NCI-H69 (cell line): ENCODE measurements around the gene FOXF2.

Experiments used
- DNase-seq: peaks from one replicate; lab custom pipeline; 2025; lab: John Stamatoyannopoulos, UW

FOXF2 gene

GRCh38 chr6:1390946-1391799 lies 1.8 kb downstream of the FOXF2 start:
- no peak for DNase-seq

DNA sequence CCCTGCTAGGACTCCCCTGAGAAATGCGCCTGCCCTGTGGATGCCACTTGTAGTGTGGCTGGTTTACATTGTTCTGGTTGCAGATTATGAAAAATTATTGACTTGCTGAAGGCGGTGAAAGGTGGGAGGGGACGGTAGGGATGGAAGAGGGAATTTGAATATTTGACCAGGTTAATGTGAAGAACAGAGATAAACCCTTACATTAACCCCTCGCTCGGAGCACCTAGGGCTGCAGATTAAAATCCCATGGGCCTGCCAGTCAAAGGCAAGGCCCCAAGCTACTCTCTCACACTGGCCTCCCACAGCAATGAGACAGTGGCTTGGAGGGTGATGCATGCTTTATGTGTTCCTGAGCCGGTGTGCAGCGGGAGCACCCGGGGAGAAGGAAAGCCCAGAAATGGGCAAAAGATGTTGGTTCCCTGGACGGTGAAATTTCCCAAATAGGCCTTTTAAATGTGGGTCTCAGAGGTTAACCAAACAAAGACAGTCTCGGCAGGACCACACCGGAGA lies 2.5 kb downstream of the FOXF2 start:
- DNase-seq = no peak

DNA sequence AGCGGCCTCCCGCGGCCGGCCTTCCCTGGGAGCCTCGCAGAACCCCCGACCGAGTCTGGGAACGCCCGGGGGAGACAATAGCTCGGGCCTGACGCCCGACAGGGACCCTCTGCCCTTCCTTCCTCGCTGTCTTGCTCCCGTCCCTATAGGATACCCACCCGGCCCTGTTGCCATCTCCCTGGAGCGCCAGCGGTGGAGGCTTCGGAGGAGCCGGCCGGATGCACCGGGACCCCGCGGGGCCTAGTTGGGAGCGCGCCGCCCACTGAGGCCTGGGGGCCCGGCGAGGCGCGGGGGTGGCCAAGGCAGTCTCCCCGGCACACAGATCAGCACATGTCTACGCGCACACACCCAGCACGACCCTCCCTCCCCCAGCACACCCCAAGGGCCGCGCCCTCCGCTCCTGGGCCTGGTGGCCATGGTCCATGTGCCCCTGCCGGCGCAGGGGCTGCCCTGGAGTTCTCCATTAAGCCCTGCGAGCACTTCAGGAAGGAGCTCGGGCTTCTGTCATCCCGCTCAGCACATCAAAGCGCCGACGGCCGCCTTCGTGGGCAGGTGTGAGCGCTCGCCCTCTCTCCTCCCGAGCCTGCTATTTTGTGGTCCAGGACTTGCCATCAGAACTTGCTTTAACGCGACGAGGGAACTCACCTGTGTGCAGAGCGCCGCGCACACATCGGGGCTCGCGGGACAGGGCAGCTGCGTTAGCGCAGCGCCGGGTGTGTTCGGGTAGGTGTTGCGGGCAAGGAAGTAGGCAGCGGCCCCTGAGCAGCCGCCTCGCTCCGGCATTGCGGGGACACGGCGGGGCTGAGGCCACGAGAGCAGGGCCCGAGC lies 3.7 kb downstream of the FOXF2 start:
- DNase-seq = no peak

DNA sequence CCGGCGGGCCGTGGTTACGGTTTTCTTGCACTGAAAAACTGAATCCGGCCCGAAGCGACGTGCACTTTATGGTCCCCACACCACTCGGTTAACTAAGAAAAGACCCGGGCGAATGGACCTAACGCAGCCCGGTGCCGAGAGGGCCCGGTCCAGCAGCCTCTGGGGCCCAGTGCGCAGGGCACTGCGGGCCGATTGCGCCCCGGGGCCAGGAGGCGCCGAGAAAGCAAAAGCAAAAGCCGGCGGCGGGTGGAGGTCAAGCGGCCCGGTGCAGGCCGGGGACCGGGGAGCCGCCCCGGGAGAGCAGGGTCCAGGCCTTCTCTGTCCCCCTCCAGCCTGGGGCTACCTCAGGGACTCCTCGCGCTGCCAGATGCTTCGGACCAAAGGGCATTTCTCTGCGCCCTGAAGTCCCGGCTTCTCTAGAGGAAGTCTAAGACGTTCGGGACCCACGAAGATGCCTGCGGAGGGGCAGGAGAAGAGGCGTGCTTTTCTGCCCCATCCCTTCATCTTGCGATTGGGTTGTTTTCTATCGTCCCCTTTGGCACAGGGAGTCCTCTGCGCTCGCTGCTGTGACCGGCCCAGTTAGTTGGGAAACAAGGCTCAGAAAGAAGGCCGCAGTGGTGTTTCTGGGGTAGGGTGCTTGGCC lies 4.4 kb downstream of the FOXF2 start:
- no peak for DNase-seq

DNA sequence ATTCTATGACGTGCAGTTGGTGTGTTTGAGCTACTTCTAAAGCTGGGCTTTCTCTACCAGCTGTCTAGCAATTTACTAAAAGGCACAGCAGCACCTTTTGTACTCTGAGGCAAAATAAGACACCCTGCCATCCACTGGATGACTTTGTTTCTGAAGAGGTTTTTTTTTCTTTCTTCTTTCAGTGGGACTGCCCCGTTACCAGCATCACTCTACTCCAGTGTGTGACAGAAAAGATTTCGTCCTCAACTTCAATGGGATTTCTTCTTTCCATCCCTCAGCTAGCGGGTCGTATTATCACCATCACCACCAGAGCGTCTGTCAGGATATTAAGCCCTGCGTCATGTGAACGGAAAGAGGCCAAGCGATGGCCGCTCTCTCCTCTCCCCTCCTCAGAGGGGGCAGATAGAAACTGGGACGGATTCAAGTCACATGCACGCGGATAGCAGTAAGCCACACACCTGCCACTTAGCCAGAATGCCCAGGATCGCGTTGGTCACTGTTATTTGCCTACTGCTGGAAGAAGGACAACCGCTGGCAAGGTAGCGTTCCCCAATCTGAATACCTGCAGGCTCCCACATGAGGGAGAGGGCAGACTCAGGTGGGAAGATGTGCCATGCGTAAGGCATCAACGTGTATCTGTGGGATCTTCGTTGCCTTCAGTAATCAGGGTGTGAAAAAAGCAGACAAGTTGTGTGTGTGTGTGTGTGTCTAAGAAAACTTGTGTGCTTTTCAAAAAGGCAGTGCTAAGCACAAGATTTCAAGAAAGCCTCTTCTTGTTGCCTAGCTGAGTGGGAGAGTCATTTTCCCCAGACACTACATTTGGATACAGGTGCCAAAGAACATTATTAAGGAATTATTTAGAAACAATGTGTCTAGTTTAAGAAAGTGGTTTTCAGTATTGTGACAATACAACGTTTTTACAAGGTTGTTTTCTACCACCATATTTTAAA lies 5.4 kb downstream of the FOXF2 start:
- no peak for DNase-seq

DNA sequence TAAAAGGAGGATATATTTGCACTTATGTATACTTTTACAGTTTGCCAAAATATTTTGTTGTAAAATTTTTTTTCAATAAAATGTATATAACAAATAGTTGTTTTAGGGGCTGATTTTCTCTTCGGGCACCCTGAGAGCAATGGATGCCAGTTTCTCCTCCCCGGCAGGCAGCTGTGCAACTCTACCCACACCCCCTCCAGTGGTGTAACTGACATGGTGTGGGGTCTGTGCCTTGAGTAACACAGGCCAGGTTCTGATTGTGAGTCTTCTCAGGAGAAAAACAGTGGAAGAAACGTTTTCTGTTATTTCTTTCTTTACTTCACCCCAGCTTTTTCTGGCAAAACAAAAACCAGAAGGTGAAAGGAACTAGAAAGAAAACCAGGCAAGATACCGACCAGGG lies 6.1 kb downstream of the FOXF2 start:
- DNase-seq = no peak

GRCh38 chr6:1395941-1396908 lies 6.8 kb downstream of the FOXF2 start:
- DNase-seq = no peak

GRCh38 chr6:1396952-1397868 lies 7.8 kb downstream of the FOXF2 start:
- peak; percentile 72 for DNase-seq

- DNase-seq = no peak
These were observed 9.9 kb downstream of the FOXF2 start for GRCh38 chr6:1399085-1399780.

DNA sequence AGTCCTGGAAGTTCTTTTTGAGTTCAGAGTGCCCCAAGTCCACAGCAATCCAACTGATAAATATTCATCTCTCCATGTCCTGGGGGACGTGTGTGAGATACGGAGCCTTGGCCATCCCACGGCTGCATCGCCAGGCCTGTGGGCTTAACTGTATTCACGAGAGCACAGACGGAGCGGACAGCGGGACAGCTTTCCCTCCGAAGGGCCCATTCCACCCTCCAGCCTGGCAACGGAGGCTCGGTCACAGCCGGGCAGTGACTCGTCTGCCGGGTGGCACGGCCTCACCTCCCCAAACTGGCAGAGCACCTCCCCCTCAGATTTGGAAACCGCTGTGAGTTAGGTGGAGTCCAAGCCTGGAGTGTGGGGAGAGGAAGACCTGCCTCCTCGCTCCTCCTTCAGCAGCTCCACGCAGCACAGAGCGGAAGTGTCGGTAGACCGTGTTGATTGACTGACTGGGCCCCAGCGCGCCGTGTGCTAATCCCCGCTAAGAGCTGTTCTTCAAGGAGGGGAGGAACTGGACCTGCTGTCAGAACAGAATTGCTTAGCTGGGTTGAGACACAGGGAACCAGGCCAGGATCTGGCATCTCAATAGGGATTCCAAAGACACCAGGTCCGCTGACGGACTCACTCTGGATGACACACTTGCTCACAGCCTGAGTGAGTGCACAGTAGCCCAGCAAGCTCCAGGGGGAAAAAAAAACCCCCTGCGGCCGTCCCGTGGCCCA lies 10.9 kb downstream of the FOXF2 start:
- DNase-seq = no peak

DNA sequence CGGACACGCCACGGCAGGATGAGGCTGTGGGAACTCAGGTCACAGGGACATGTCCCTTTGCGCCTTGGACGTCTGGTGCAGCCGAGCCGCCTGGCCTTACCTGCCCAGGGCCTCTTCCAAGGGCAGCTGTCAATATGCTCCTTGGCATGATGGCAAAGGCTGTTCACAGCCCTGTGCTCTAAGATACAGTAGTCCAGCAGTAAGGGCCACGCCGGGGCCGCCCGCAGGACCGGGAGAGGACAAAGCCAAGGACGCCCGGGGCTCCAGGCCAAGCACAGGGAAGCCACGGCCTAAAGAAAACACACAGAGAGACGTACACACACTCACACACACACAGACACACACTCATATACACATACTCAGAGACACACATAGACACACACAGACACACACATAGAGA lies 13.0 kb downstream of the FOXF2 start:
- DNase-seq = no peak

GRCh38 chr6:1402868-1403267 lies 13.5 kb downstream of the FOXF2 start:
- no peak for DNase-seq

DNA sequence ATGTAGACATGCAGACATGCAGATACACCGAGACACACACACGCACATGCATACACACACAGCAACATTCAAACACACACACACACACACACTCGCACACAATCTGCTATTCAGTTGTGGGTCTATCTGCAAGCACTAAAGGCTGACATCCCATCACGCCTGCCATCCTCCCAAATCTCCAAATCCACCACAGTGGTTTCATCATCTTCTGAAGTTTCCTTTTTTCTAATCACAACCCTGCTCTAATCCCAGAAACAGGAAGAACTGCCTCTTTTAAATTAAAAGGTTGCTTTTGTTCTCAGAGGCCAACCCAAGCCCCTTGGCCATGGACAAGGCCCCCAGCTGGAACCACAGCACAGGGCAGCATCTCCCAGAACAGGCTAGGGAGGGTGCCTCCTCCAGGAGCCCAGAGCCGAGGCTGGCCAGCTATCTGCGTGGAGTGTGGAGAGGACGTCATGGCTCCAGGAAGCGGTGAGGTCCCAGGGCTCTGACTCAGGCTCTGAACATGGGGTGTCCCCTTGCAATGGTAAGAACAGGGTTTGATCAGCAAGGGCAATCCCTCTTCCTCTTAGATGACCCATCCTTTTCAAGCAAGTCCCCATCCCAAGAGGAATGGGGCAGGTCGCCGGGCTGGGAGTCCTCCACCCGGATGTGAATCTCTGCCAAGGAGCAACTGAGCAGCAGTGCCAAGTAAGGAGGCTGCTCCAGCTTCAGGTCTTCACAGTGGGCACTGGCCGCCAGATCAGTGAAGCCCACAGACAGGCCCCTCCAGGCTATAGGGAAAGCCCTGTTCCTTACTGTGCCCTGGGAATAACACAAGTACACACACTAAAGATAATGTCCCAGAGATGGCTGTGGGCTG lies 14.7 kb downstream of the FOXF2 start:
- DNase-seq = no peak

DNA sequence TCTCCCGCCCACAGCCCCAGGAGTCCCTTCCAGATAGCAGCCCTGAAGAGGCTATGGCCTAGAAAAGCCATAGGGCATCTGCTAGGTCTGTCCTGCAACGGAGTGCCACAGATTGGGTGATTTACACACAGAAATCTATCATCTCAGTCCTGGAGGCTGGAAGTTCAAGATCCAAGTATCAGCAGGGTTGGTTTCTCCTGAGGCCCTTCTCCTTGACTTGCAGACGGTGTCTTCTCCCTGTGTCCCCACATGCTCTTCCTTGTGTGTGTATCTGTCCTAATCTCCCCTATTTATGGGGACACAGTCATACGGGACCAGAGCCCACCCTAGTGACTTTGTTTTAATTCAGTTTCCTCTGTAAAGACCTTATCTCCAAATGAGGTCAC lies 15.3 kb downstream of the FOXF2 start:
- DNase-seq = no peak

- DNase-seq = no peak
These were observed 15.8 kb downstream of the FOXF2 start for GRCh38 chr6:1405221-1405620.

- DNase-seq = no peak
These were observed 17.1 kb downstream of the FOXF2 start for GRCh38 chr6:1406306-1407072.
